Motor neuron (in vitro differentiated cells): ENCODE measurements around the gene AGPAT2. TPM values are rescaled to one million over a fixed set of nuclear protein-coding genes. Genes with fewer than 3 reads are reported as not detected.

Experiments
- ATAC-seq, 8 experiments: fragments of 200-7000 bp; cut with Tn5 transposase; replicated peaks in 6 of 8; 2 replicates each; pipeline ENCODE4 v1.8.0; 2021; ENCODE audit warnings: mild to moderate bottlenecking in 8 of 8, moderate library complexity in 8 of 8
- H3K27ac ChIP-seq, 2 donors: fragments of 250-450 bp; sonication (Bioruptor Pico); 2 replicates each; pipeline ENCODE4 v1.9.0; 2021; ENCODE audit warnings: antibody characterized with exemption in 2 of 2, mild to moderate bottlenecking in 2 of 2, moderate library complexity in 1 of 2
- H3K4me1 ChIP-seq, 2 donors: fragments of 250-450 bp; sonication (Bioruptor Pico); replicated peaks in 1 of 2; 2 replicates each; pipeline ENCODE4 v1.6.1; 2021; ENCODE audit warnings: antibody characterized with exemption in 2 of 2, mild to moderate bottlenecking in 2 of 2, moderate library complexity in 1 of 2
- H3K4me3 ChIP-seq, 5 donors: fragments of 250-450 bp; sonication (Bioruptor Pico); 2 replicates each; pipeline ENCODE4 v1.9.0; 2021; ENCODE audit warnings: antibody characterized with exemption in 5 of 5, mild to moderate bottlenecking in 5 of 5, moderate library complexity in 4 of 5
- WGBS, 10 experiments: fragments of 450-650 bp; shearing (Covaris generic); methylation state at CpG; one replicate each; pipeline ENCODE4 v1.0.0; 2022; 5-methylcytosine and 5-hydroxymethylcytosine counted together
- in situ Hi-C, 9 experiments: fragments of 400-800 bp; cut with MboI; loops; one replicate each; pipeline ENCODE4 v1.15.0; 2021; ENCODE audit warnings: low sequenced_read_pairs in 9 of 9, low pct_unique_long_range_greater_than_20kb in 2 of 9; ENCODE audit not compliant: unreplicated experiment in 9 of 9
- total RNA-seq, 8 experiments: library from RNA; unstranded; fragments of 300-600 nt; gene quantifications; 2 replicates each; pipeline versions ENCODE4 v1.2.3 to v1.2.4, GENCODE V29; 2022

AGPAT2 gene
- total RNA-seq, 8 experiments from 2014 or later = 1.5 to 19.7 (median 4.6) TPM

DNA sequence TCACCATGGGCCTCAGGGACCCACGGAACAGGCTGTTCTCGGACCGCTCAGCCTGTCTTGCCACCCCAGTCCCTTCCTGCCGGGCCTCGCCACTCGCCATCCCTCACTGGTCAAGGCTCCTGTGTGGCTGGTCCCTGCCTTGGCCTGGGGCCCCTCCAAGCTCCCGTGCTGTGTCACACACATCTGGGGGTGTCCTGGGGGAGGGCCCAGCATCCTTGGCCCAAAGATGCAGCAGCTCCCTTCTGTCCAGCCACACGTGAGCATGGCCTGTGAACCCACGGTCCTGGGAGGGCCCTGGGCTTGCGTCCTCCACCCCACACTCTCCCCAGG, 25.0 kb downstream of the AGPAT2 start:
- H3K4me3 ChIP-seq = no peak overlapping the region
- ATAC-seq = no peak
- H3K27ac ChIP-seq = no peak overlapping the region
- in situ Hi-C loops = no loop called here
- 50% methylated on average over 1 of the region's 10 CpGs; no CpG with 5 or more reads in 9 of the 10 experiments for WGBS, 10 experiments
- peaks cover 24 to 41% of the 10 kb centered on the region in 2 donors for H3K4me1 ChIP-seq

DNA sequence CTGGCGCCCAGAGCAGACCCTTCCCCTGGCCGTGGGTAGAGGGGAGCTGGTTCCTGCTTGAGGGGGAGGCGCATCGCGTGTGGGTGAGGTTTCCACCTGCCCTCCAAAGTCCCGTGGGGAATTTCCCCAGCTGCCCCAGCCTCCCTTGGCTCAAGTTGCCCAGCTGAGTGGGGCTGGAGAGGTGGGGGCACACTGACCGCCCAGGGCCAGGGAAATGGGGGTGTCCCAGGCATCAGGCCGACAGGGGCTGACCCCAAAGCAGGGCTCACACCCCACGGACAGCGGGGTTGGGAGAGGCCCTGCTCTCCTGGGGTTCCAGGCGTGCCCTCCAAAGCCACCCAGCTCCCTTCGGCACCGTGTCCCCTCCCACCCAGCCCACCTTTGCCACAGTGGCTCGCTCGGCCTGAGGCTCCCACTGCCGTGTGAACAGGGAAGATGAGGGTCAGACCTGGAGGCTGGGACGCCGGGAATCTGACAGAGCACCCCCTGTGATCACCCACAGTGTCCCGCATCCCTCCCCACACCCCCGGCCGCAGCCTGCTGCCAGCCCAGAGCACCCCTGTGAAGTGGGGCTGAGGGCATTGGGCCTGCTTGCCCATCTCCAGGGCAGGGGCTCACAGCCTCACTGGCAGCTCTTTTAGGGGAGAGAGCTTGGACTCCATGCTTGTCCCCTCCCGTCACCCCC, 25.5 kb downstream of the AGPAT2 start:
- Histone ChIP-seq H3K4me3 (no peak overlapping the region), H3K27ac (no peak overlapping the region), H3K4me1 (peaks cover 20 to 35% of the 10 kb centered on the region in 2 donors)
- no peak for ATAC-seq
- 70% methylated on average over 2 of the region's 22 CpGs; no CpG with 5 or more reads in 9 of the 10 experiments for WGBS, 10 experiments
- in situ Hi-C loops = no loop called here

DNA sequence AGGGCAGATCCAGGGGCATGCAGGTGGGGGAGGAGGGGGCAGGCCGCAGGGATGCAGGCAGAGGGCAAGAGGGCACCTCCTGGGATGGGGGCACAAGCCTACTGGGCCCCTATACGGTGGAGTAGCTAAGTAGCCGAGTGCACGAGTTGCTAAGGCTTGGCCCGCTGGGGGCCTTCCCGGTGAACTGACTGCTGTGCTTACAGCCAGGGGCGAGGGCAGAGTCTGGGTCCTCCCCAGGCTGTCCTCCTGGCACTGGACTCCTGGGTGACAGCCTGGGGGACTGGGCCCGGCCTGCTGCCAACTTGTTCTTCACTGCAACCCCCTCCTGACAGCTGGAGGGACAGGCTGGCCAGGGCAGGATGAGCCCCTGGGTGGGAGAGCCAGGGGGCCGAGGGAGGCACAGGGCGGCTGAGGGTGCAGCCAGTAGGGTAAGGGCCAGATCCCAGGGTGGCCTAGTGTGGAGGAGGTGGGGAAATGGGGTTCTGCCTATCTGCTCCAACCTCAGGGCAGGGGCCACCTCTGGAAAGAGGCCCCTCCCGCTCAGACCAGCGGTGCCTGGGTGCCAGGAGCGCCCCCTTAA, 26.2 kb downstream of the AGPAT2 start:
- ATAC-seq = no peak
- Histone ChIP-seq H3K27ac (no peak overlapping the region), H3K4me3 (no peak overlapping the region), H3K4me1 (peaks cover 13 to 28% of the 10 kb centered on the region in 2 donors)
- WGBS, 10 experiments = 83 to 90% methylated on average over 1 to 2 of the region's 13 CpGs; no CpG with 5 or more reads in 8 of the 10 experiments
- in situ Hi-C loops = no loop called here

DNA sequence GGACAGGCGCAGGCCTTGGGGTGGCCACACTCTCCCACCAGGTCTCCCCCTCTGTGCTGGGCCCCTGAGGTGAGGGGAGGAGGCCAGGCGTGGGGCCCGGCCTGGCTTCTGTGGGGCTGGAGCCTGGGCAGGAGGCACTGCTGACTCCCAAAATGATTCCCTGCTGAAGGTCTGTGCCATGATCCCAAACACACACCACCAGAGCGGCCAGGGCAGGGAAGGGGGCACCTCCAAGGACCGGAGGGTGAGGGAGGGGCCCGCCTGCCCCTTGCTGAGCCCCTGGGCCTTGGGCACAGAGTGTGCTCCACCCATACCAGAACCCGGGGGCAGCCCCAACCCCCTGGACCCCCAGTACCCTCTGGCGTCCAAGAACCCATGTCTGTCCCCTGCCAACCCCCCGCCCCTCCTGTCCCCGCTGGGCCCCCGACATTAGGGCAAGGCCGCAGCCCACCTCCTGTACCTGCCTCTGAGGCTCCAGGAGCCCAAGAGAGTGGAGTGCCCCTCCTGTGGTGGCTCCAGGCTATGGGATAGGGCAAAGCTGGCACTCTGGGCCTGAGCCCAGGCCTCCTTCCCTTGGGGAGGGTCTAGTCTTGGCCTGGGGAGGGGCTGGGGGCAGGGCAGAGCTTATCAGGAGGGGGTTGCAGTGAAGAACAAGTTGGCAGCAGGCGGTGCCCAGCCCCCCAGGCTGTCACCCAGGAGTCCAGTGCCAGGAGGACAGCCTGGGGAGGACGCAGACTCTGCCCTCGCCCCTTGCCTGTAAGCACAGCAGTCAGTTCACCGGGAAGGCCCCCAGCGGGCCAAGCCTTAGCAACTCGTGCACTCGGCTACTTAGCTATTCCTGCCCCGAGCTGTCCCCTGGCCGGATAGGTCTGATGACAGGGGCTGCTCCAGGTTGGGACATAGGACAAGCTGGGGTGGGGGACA, 27.1 kb downstream of the AGPAT2 start:
- 100% methylated on average over 1 of the region's 21 CpGs; no CpG with 5 or more reads in 9 of the 10 experiments for WGBS, 10 experiments
- Histone ChIP-seq H3K27ac (no peak overlapping the region), H3K4me3 (no peak overlapping the region), H3K4me1 (peaks cover 11 to 25% of the 10 kb centered on the region in 2 donors)
- ATAC-seq = no peak
- in situ Hi-C loops = no loop called here

DNA sequence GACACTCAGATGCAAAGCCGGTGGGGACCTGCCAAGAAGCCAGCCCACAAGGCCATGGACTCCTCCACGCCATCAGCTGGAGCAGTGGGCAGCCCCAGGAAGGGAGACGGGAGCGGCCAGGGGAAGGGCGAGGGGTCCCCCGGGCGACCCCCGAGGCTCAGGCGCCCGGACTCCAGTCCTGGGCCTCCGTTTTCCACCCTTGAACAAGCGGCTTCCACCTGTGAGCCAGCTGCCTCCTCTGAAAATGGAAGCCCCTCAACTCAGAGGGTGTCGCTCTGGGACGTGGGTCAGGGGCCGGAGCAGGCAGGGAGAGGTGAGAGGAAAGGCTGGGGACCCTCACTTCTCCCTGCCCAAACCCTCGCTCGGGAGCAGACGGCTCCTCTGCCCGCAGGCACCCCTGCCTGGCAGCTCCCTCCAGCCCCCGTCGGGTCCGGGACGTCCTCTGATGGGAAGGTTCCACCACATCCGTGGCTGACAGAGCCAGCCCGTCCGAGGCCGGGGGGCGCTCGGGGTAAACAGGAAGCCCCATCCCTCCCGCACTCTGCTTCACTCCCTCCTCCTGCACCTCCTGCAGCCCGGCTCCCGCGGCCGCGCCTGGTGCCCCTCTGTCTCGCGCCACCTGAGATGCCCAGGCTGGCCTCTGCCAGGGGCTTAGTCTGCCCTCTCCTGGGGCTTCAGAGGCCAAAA, 28.3 kb downstream of the AGPAT2 start:
- Histone ChIP-seq H3K4me3 (no peak overlapping the region), H3K4me1 (peaks cover 11 to 20% of the 10 kb centered on the region in 2 donors), H3K27ac (no peak overlapping the region)
- ATAC-seq = no peak
- WGBS, 10 experiments = 10 to 100% (median 43%) methylated on average over 1 to 6 of the region's 37 CpGs; no CpG with 5 or more reads in 4 of the 10 experiments
- in situ Hi-C loops = no loop called here

DNA sequence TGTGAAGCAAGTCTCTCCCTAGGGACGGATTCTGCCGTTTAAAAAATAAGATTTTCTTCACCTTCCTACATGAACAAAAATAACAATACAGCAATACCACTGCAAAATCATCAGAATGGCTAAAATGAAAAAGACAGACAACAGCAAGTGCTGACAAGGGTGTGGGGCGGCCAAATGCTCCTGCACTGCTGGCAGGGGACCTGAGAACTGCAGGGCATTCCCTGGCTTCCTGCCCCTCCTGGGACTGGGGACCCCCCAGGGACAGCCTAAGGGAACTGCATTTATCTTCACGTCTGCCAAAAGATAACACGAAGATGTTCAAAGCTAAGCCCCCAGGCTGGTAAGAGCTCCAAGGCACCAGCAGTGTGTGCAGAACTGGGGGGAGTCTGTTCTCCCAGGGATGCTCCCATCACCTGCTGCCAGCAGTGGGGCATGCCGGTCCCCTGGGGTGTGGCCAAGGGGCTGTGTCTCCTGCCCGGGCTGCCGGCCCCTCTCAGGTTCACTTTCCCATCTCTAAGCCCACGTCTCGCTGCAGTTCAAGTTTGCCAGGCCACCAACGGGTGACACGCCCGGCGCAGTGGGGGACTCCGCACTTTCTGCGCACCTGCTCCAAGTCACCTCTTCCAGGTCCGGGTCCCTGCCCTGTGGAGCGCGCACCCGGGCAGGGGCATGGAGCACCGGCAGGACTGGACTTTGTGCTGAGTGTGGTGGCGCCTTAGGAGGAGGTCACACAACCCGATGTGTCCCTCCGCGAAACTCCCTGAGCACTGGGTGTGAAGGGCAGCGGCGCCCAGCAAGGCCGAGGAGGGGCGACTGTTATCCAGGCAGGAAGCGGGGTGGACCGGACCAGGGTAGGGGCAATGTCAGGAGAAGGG, 29.0 kb downstream of the AGPAT2 start:
- Histone ChIP-seq H3K4me3 (no peak overlapping the region), H3K27ac (no peak overlapping the region), H3K4me1 (peaks cover 12 to 13% of the 10 kb centered on the region in 2 donors)
- in situ Hi-C loops = no loop called here
- ATAC-seq = no peak
- WGBS, 10 experiments = 40 to 93% (median 66%) methylated on average over 1 to 7 of the region's 31 CpGs; no CpG with 5 or more reads in 2 of the 10 experiments

DNA sequence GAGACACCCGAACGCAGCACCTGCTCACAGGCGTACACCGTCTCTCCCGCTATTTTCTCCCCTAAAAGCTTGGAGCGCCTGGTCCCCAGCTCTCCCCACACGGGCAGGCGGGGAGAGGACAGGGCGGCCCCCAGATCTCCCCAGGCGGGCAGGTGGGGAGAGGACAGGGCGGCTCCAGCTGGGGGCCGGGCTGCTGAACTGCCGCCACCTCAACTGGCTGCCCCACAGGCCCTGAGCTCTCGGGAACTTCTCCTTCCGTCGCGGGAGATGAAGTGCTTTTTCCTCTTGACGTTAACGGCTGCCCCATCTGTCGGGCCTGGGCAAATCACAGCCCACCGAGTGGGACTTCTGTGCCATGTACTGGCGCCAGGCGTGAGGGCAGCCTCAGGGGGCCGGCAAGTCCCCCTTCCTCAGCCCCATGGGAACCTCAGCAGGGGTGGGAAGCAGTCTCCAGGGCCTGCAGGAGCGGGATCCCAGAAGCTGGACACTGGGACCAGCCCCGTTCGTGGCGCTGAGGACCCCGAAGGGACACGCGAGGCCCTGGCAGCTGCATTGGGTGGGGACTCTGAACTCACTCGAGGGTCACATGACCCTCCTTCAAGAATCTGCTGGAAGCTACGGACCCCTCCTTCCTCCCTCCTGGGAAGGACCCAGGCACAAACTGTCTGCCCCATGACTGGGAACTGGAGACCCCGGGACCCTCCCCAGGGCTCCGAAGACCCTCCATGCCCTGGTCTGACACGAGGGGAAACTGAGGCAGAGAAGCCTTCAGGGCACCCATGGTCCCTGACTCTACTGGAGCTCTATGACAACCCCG, 30.3 kb downstream of the AGPAT2 start:
- WGBS, 10 experiments = 87% methylated on average over 3 of the region's 37 CpGs; no CpG with 5 or more reads in 9 of the 10 experiments
- H3K4me1 ChIP-seq = peaks cover 6 to 7% of the 10 kb centered on the region in 2 donors
- no peak for ATAC-seq
- in situ Hi-C loops = no loop called here
- H3K27ac ChIP-seq = no peak overlapping the region
- no peak overlapping the region for H3K4me3 ChIP-seq

DNA sequence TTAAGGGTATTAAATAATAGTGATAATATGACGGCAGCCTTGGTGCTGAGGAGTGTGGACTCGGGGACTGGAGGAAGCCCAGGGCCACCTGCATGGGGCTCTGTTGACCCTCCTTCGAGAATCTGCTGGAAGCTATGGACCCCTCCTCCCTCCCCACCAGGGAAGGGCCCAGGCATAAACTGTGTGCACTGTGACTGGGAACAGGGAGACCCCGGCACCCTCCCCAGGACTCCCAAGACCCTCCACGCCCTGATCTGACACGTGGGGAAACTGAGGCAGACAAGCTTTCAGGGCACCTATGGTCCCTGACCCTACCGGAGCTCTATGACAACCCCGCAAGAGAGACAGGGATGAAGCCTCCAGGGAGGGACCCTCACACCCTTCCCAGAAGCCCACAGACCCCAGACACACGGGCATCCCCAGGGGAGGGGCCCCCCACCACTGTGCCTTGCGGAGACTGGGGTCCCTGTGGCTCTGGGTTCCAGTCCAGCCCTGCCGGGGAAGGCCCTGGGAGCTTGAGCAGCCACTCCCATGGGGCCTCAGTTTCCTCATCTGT, 31.0 kb downstream of the AGPAT2 start:
- peaks cover 6 to 7% of the 10 kb centered on the region in 2 donors for H3K4me1 ChIP-seq
- ATAC-seq = no peak
- 18 to 100% (median 59%) methylated on average over 1 to 5 of the region's 11 CpGs; no CpG with 5 or more reads in 6 of the 10 experiments for WGBS, 10 experiments
- H3K4me3 ChIP-seq = no peak overlapping the region
- H3K27ac ChIP-seq = no peak overlapping the region
- in situ Hi-C loops = no loop called here

DNA sequence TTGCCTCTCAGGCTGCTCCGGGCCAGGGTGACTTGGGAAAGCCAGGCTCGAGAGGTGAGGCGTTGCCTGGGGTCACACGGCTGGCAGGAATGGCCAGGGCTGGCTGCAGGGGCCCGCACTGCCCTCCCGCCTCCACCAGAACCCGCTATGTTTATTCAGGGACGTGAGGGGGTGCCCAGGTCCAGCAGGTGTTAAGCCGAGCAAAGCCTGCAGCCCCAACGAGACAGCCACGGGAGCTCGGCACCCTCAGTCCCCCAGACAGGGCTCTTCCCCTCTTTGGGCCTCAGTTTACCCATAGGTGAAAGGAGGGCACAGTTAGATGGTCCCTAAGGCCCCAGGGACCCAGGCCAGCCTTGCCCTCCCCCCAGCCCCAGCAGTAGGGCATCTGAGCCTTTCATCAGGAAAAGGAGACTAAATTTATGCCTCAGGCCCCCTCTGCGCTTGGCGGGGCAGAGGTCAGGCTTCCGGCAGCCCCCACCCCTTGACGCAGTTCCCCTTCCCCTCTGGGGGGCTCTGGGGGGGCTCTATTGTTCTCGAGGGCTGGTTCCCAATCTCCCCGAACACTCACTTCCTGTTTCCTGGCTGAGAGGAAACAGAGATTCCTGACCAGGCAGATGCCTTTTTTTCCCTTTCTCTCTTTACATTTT, 31.6 kb downstream of the AGPAT2 start:
- ATAC-seq = no peak
- in situ Hi-C loops = no loop called here
- Histone ChIP-seq H3K4me1 (peaks cover 6 to 7% of the 10 kb centered on the region in 2 donors), H3K4me3 (no peak overlapping the region), H3K27ac (no peak overlapping the region)
- 53 to 80% (median 67%) methylated on average over 2 to 3 of the region's 18 CpGs; no CpG with 5 or more reads in 7 of the 10 experiments for WGBS, 10 experiments

DNA sequence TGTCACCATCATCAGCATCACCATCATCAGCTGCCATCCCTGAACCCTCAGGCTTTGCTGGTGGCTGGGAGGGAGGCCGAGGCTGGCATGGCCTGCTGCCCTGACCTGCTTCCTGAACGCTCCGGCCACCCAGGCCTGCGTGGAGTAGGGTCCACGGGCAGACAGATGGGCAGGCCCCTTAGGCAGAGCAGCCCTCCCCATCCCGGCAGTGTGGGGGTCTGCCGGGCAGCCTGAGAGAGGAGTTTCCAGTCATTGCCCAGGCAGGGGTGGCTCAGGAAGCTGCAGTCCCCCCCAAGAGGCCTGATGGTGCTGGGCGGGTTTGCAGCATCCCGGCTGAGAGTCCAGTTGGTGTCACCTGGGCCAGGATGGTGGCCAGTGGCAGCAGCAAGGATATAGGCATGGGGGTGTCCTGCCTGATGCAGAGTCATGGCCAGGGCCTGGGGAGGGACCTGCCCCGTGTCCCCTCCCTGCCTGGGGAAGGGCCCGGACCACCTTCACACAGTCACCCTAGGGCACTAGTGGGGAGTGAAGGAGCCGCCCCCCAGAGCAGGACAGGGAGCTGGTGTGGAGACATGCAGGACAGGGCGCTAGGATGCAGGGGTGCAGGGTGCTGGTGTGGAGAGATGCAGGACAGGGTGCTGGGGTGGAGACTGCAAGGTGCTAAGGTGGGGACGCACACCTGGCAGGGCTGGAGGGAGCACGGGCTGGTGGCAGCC, 32.3 kb downstream of the AGPAT2 start:
- Histone ChIP-seq H3K4me1 (peaks cover 6 to 7% of the 10 kb centered on the region in 2 donors), H3K27ac (no peak overlapping the region), H3K4me3 (no peak overlapping the region)
- ATAC-seq = peak in 3 of 8 experiments; percentile 6 to 9 (median 7)
- WGBS, 10 experiments = 48 to 100% (median 80%) methylated on average over 1 to 4 of the region's 15 CpGs; no CpG with 5 or more reads in 5 of the 10 experiments
- in situ Hi-C loops = no loop called here
